Trophoblast cell (in vitro differentiated cells and primary cell): ENCODE data around the gene NBEAL2. TPM values are rescaled to one million over a fixed set of nuclear protein-coding genes. Genes with fewer than 3 reads are reported as not detected.

Source experiments
- DNase-seq, 2 donors: peaks; one replicate each; pipeline ENCODE4 v3.0.0-alpha.2; 2016
- H2AFZ ChIP-seq: 2 replicates; pipeline ENCODE4 v1.6.1; 2013; ENCODE audit warnings: low read length, moderate library complexity, mild to moderate bottlenecking; ENCODE audit not compliant: insufficient read depth, poor library complexity
- H2AK5ac ChIP-seq: 2 replicates; pipeline ENCODE4 v1.6.1; 2013; ENCODE audit warnings: mild to moderate bottlenecking, low read length
- H2BK120ac ChIP-seq: 2 replicates; pipeline ENCODE4 v1.6.1; 2013; ENCODE audit warnings: low read length, mild to moderate bottlenecking, moderate library complexity; ENCODE audit not compliant: insufficient read depth, poor library complexity
- H2BK12ac ChIP-seq: 2 replicates; pipeline ENCODE4 v1.6.1; 2013; ENCODE audit warnings: mild to moderate bottlenecking, low read length, moderate library complexity
- H2BK5ac ChIP-seq: 2 replicates; pipeline ENCODE4 v1.6.1; 2013; ENCODE audit warnings: low read length, low read depth, moderate library complexity, mild to moderate bottlenecking; ENCODE audit not compliant: poor library complexity
- H3K14ac ChIP-seq: 2 replicates; pipeline ENCODE4 v1.6.1; 2013; ENCODE audit warnings: mild to moderate bottlenecking, low read length
- H3K18ac ChIP-seq: 2 replicates; pipeline ENCODE4 v1.6.1; 2013; ENCODE audit warnings: mild to moderate bottlenecking, low read length
- H3K23ac ChIP-seq: 2 replicates; pipeline ENCODE4 v1.6.1; 2013; ENCODE audit warnings: low read length
- H3K27ac ChIP-seq: 2 replicates; pipeline ENCODE4 v1.5.1; 2013; ENCODE audit warnings: low read depth, mild to moderate bottlenecking, inconsistent platforms, low read length, moderate library complexity
- H3K27me3 ChIP-seq: 2 replicates; pipeline ENCODE4 v1.6.1; 2013; ENCODE audit warnings: inconsistent platforms, mild to moderate bottlenecking, low read length, moderate library complexity; ENCODE audit not compliant: insufficient read depth
- H3K36me3 ChIP-seq, 2 experiments: 1 replicate in 1 of 2; 2 replicates in 1 of 2; pipeline ENCODE4 v1.6.1; 2013; ENCODE audit warnings: low read length in 2 of 2, mild to moderate bottlenecking in 2 of 2, moderate library complexity in 1 of 2; ENCODE audit not compliant: insufficient read depth in 2 of 2, control insufficient read depth in 1 of 2
- H3K4ac ChIP-seq: 2 replicates; pipeline ENCODE4 v1.6.1; 2013; ENCODE audit warnings: low read depth, mild to moderate bottlenecking, low read length, moderate library complexity
- H3K4me1 ChIP-seq, 2 experiments: 1 replicate in 1 of 2; 2 replicates in 1 of 2; pipeline ENCODE4 v1.6.1; 2013; ENCODE audit warnings: low read length in 2 of 2, mild to moderate bottlenecking in 2 of 2, moderate library complexity in 1 of 2; ENCODE audit not compliant: insufficient read depth in 2 of 2, control insufficient read depth in 1 of 2
- H3K4me2 ChIP-seq: 2 replicates; pipeline ENCODE4 v1.6.1; 2013; ENCODE audit warnings: inconsistent platforms, mild to moderate bottlenecking, low read length, moderate library complexity
- H3K4me3 ChIP-seq: 2 replicates; pipeline ENCODE4 v1.5.1; 2013; ENCODE audit warnings: mild to moderate bottlenecking, low read depth, low read length, inconsistent platforms
- H3K79me1 ChIP-seq: one replicate; pipeline ENCODE4 v1.6.1; 2013; ENCODE audit warnings: low read length
- H3K79me2 ChIP-seq: 2 replicates; pipeline ENCODE4 v1.6.1; 2013; ENCODE audit warnings: low read length, mild to moderate bottlenecking; ENCODE audit not compliant: control insufficient read depth, insufficient read depth, poor library complexity
- H3K9ac ChIP-seq: 2 replicates; pipeline ENCODE4 v1.6.1; 2013; ENCODE audit warnings: mild to moderate bottlenecking, low read length
- H3K9me3 ChIP-seq: 2 replicates; pipeline ENCODE4 v1.6.1; 2013; ENCODE audit warnings: low read depth, mild to moderate bottlenecking, control low read depth, inconsistent platforms, low read length; ENCODE audit not compliant: insufficient read depth
- H4K12ac ChIP-seq: 2 replicates; pipeline ENCODE4 v1.6.1; 2013; ENCODE audit warnings: low read depth, mild to moderate bottlenecking, low read length, moderate library complexity
- H4K8ac ChIP-seq: 2 replicates; pipeline ENCODE4 v1.6.1; 2013; ENCODE audit warnings: low read depth, mild to moderate bottlenecking, low read length, moderate library complexity
- H4K91ac ChIP-seq: one replicate; pipeline ENCODE4 v1.6.1; 2013; ENCODE audit warnings: low read depth, mild to moderate bottlenecking, low read length, moderate library complexity
- WGBS: extraction: QIAGEN DNeasy Blood & Tissue Kit; methylation state at CpG from one replicate; pipeline ENCODE4 v1.1.7; 2013; ENCODE audit warnings: missing lambda C conversion rate; ENCODE audit not compliant: insufficient read length, insufficient coverage; ENCODE audit errors: extremely low coverage; 5-methylcytosine and 5-hydroxymethylcytosine counted together
- polyA plus RNA-seq: library from polyadenylated mRNA; stranded (reverse); fragments of 200-250 nt; gene quantifications from 2 replicates; pipeline ENCODE4 v1.2.3, GENCODE V29; 2013

The NBEAL2 gene, protein sequence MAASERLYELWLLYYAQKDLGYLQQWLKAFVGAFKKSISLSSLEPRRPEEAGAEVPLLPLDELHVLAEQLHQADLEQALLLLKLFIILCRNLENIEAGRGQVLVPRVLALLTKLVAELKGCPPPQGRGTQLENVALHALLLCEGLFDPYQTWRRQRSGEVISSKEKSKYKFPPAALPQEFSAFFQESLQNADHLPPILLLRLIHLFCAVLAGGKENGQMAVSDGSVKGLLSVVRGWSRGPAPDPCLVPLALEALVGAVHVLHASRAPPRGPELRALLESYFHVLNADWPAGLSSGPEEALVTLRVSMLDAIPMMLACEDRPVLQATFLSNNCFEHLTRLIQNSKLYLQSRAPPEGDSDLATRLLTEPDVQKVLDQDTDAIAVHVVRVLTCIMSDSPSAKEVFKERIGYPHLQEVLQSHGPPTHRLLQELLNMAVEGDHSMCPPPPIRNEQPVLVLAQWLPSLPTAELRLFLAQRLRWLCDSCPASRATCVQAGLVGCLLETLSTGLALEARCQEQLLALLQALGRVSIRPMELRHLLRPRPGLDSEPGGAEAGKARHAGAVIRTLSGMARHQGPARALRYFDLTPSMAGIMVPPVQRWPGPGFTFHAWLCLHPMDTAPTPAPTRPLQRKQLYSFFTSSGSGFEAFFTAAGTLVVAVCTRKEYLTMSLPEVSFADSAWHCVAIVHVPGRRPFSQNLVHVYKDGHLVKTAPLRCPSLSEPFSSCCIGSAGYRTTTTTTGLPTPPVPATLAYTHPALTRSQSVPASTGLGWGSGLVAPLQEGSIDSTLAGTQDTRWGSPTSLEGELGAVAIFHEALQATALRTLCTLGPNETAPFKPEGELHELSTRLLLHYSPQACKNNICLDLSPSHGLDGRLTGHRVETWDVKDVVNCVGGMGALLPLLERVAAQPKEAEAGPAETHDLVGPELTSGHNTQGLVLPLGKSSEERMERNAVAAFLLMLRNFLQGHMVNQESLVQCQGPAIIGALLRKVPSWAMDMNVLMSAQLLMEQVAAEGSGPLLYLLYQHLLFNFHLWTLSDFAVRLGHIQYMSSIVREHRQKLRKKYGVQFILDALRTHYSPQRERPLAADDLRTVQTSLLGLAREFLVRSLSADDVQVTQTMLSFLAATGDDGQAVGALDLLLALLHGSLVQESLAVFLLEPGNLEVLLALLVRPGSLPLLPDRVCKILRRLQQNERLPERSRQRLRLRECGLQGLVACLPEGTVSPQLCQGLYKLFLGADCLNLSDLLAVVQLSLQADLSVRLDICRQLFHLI (N-terminal part only)
- polyA plus RNA-seq = 18.1 and 18.9 TPM in 2 replicates

DNA sequence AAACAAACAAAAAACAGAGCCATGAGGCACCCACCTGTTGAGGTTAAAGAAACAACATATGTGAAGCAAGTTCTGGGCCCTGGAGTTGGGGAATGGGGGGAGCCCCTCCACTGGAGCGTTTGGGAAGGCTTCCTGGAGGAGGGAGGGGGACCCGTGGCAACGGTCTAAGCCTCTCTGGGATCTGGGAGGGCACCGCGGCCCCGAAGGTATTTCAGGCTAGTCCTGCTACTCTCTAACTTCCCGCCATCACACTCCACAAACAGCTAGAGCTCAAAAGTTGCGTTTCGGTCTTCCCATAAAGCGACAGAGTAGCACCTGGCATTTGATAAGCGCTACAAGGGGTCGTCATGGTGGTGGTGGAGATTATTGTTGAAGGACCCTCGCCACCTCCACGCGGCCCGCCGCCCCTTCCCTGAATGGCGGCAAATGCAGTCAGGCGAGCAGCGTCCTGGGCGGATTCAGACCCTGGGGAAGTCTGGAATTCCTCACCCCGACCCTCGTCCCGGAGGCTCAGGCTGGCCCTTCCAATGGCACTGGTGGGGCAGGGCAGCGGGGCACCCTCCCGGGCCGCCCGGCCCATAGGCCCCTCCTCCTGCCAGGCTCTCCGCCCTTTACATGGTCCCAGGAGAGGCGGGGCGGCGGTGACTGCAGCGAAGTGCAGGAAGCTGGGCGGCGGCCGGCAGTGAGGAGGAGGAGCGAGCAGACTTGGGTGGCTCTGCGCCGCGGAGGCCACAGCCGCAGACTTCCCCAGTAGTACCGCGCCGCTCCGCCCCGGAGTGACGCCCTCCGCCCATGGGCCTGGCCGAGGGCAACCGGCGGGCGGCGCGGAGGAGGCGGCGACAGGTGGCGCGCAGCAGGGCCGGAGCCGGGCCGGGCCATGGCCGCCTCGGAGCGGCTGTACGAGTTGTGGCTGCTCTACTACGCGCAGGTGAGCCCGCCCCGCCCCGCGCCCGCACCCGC lies at the start of gene NBEAL2:
TSS of gene NBEAL2 (plus strand) at position 682 of the 960 bp plus-strand sequence. CDS start at position 878, 196 bp downstream.
- Histone ChIP-seq H3K27me3 (no peaks in the 10 kb centered on the region), H3K23ac (no peak within 1 kb of the TSS), H3K4me3 (peak within 1 kb of the TSS; percentile 72), H3K4me1 (peaks cover 26 to 36% of the 10 kb centered on the region in 2 experiments), H3K4me2 (peak within 1 kb of the TSS; percentile 97), H2AK5ac (peak within 1 kb of the TSS; percentile 78), H3K18ac (peak within 1 kb of the TSS; percentile 86), H3K4ac (peak within 1 kb of the TSS; percentile 28), H2BK5ac (peak within 1 kb of the TSS; percentile 51), H3K79me1 (peaks cover 28% of the 10 kb centered on the region), H3K79me2 (peaks cover 23% of the 10 kb centered on the region), H2BK120ac (peak within 1 kb of the TSS; percentile 94), H4K8ac (peak within 1 kb of the TSS; percentile 92), H2BK12ac (peak within 1 kb of the TSS; percentile 18), H4K91ac (peak within 1 kb of the TSS; percentile 98), H3K36me3 (no peaks in the 10 kb centered on the region), H3K14ac (peak within 1 kb of the TSS; percentile 78), H3K9ac (peak within 1 kb of the TSS; percentile 75), H3K27ac (peak within 1 kb of the TSS; percentile 37), H2AFZ (peak within 1 kb of the TSS; percentile 76), H4K12ac (peak within 1 kb of the TSS; percentile 78), H3K9me3 (no peaks in the 10 kb centered on the region)
- WGBS = no CpG with 5 or more reads among the region's 73 CpGs
- peak; percentile 96 to 98 for DNase-seq

- H3K27me3 ChIP-seq = no peaks in the 10 kb centered on the region
- peaks cover 30 to 33% of the 10 kb centered on the region in 2 experiments for H3K4me1 ChIP-seq
- no peak overlapping the region for H3K4me3 ChIP-seq
- peaks cover 3% of the 10 kb centered on the region for H3K79me1 ChIP-seq
- no peak overlapping the region for H4K91ac ChIP-seq
- peak overlapping the region; percentile 47 for H3K14ac ChIP-seq
- peak overlapping the region; percentile 57 for H3K18ac ChIP-seq
- peak overlapping the region; percentile 56 for H3K4ac ChIP-seq
- H2BK120ac ChIP-seq = no peak overlapping the region
- H3K4me2 ChIP-seq = no peak overlapping the region
- H3K9ac ChIP-seq = no peak overlapping the region
- no peak overlapping the region for H3K23ac ChIP-seq
- peaks cover 3% of the 10 kb centered on the region for H3K79me2 ChIP-seq
- H2BK12ac ChIP-seq = no peak overlapping the region
- peak; percentile 28 to 30 for DNase-seq
- no peak overlapping the region for H2AK5ac ChIP-seq
- H3K27ac ChIP-seq = no peak overlapping the region
- no peak overlapping the region for H4K12ac ChIP-seq
- no CpG with 5 or more reads among the region's 9 CpGs for WGBS
- no peak overlapping the region for H4K8ac ChIP-seq
- no peak overlapping the region for H2BK5ac ChIP-seq
- H3K9me3 ChIP-seq = no peaks in the 10 kb centered on the region
- H3K36me3 ChIP-seq = peaks cover 25 to 31% of the 10 kb centered on the region in 2 experiments
- H2AFZ ChIP-seq = no peak overlapping the region
These were observed 49.1 kb upstream of the NBEAL2 start for GRCh38 chr3:46930166-46930944.

DNA sequence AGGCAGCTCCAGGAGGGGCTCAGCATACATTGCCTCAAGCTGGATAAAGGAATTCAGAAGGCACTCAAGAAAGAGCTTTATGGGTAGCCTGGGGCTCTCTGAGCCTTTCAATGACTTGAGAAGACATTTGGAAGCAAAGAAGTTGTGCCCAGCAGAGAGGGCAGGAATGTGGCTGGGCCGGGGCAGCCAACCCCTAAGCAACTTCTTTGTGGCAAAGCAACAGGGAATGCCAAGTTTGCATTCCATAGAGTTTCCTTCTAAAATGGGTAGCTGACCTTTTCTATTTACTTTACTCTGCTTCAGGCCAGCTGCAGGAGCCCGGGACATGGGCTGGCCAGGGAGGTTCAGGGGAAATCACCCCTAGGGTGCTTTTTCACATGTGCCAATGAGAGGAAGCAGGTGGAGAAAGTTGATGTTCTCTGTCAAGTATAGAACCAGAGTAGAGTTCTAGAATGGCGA lies 48.5 kb upstream of the NBEAL2 start:
- Histone ChIP-seq H3K4me2 (no peak overlapping the region), H3K18ac (peak overlapping the region; percentile 57), H3K23ac (no peak overlapping the region), H3K9me3 (no peaks in the 10 kb centered on the region), H3K4me3 (no peak overlapping the region), H3K14ac (no peak overlapping the region), H2AK5ac (no peak overlapping the region), H3K4ac (no peak overlapping the region), H3K4me1 (peaks cover 33 to 35% of the 10 kb centered on the region in 2 experiments), H3K27me3 (no peaks in the 10 kb centered on the region), H2BK12ac (no peak overlapping the region), H4K8ac (no peak overlapping the region), H2BK5ac (no peak overlapping the region), H3K9ac (no peak overlapping the region), H3K79me1 (peaks cover 3% of the 10 kb centered on the region), H3K27ac (no peak overlapping the region), H3K36me3 (peaks cover 19 to 25% of the 10 kb centered on the region in 2 experiments), H3K79me2 (peaks cover 3% of the 10 kb centered on the region), H2BK120ac (no peak overlapping the region), H4K12ac (no peak overlapping the region), H2AFZ (no peak overlapping the region), H4K91ac (no peak overlapping the region)
- peak in 1 of 2 donors; percentile 34 for DNase-seq
- no CpG with 5 or more reads among the region's 3 CpGs for WGBS
